ENCODE data around the gene LMAN2L.

Gene LMAN2L

DNA sequence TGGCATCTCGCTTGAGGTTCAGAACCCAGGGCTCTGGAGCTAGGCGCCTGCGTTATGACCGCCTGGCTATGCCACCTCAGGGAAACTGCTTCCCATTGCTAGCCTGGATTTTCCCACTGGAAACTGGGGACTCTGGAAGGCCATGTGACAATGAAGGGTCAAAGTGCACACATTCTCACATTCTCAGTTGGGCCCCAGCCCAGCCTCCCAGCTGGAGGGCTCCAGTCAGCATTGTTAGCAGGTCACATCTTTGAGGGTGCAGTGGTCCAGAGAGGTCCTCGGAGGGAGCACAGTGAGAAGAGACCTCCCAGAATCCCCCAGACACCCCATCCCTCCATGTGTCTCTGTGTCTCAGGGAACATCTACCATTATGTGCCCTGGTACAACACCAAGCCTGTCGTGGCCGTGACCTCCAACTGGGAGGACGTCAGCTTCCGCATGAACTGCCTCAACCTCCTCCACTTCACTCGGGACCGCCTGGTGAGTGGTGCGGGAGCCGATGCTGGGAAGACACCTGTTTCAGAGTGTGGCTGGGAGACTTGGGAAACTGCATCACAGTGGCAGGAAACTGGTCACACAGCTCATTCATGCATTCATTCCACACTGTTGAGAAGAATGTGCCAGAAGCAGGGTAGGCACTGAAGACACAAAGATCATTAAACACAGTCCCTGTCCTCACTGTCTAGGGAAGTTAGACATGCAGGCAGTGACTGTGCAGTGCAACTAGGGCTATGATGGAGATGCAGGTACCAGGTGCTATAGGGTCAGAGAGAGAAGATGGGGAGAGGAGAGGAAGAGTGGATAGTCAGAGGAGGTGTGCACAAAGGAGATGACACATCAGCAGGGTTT is 55.7 kb downstream of the LMAN2L start:
- H3K27me3 ChIP-seq (ENCODE audit: control insufficient read depth, insufficient read depth, low read length) = no peaks in the 10 kb centered on the region
- TF ChIP-seq, protein P1, sequence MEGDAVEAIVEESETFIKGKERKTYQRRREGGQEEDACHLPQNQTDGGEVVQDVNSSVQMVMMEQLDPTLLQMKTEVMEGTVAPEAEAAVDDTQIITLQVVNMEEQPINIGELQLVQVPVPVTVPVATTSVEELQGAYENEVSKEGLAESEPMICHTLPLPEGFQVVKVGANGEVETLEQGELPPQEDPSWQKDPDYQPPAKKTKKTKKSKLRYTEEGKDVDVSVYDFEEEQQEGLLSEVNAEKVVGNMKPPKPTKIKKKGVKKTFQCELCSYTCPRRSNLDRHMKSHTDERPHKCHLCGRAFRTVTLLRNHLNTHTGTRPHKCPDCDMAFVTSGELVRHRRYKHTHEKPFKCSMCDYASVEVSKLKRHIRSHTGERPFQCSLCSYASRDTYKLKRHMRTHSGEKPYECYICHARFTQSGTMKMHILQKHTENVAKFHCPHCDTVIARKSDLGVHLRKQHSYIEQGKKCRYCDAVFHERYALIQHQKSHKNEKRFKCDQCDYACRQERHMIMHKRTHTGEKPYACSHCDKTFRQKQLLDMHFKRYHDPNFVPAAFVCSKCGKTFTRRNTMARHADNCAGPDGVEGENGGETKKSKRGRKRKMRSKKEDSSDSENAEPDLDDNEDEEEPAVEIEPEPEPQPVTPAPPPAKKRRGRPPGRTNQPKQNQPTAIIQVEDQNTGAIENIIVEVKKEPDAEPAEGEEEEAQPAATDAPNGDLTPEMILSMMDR (IDR thresholded peaks at IDR 0.05) = no peak
- H3K9ac ChIP-seq = no peak overlapping the region
- H3K36me3 ChIP-seq (ENCODE audit: control insufficient read depth, insufficient read depth, low read length) = no peaks in the 10 kb centered on the region
- H3K27ac ChIP-seq = no peak overlapping the region
- peaks cover 7% of the 10 kb centered on the region for H3K4me1 ChIP-seq
- no peak overlapping the region for H3K4me3 ChIP-seq (ENCODE audit: low read depth, low read length)
- H3K9me3 ChIP-seq (ENCODE audit: control insufficient read depth, low read length) = no peaks in the 10 kb centered on the region
- H3K4me2 ChIP-seq (ENCODE audit: low read length) = no peak overlapping the region
- no peak overlapping the region for H2AFZ ChIP-seq
- H3K79me2 ChIP-seq = no peaks in the 10 kb centered on the region

DNA sequence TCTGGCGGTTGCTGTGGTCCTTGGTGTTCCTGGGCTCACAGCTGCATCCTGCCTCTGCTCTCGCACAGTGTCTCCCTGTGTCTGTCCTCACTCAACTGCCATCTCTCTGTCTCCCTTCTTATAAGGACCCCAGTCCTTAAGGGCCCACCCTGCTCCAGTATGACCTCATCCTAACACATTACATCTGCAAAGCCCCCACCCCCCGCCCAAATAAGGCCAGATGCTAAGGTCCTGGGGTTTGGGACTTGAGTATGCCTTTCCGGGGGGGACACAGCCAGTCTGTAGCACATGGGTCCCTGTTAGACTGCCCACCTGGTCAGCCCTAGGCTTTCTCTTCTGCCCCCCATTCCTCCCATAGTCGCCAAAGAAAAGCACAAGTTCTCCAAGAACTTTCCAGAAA is 56.6 kb downstream of the LMAN2L start:
- TF ChIP-seq, protein P1 (IDR thresholded peaks at IDR 0.05) = no peak
- Histone ChIP-seq H3K4me3 (ENCODE audit: low read depth, low read length) (no peak overlapping the region), H3K36me3 (ENCODE audit: control insufficient read depth, insufficient read depth, low read length) (no peaks in the 10 kb centered on the region), H3K27ac (no peak overlapping the region), H2AFZ (no peak overlapping the region), H3K4me1 (peaks cover 7% of the 10 kb centered on the region), H3K79me2 (no peaks in the 10 kb centered on the region), H3K4me2 (ENCODE audit: low read length) (no peak overlapping the region), H3K9me3 (ENCODE audit: control insufficient read depth, low read length) (no peaks in the 10 kb centered on the region), H3K27me3 (ENCODE audit: control insufficient read depth, insufficient read depth, low read length) (no peaks in the 10 kb centered on the region), H3K9ac (no peak overlapping the region)

DNA sequence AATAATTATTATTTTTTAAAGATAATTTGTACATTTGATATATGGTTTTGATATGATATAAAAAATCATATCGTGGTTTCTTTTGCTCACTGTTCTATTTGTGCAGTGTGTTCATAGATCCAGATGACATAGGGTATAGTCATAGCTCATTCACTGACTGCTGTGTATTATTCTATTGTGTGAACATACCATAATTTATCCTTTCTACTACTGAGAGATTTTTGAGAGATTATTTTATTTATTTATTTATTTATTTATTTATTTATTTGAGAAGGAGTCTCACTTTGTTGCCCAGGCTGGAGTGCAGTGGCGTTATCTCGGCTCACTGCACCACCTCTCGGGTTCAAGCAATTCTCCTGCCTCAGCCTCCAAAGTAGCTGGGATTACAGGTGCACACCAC is 58.3 kb downstream of the LMAN2L start:
- Histone ChIP-seq H3K4me3 (ENCODE audit: low read depth, low read length) (no peak overlapping the region), H3K36me3 (ENCODE audit: control insufficient read depth, insufficient read depth, low read length) (no peaks in the 10 kb centered on the region), H3K9me3 (ENCODE audit: control insufficient read depth, low read length) (no peaks in the 10 kb centered on the region), H3K9ac (no peak overlapping the region), H3K4me1 (peaks cover 7% of the 10 kb centered on the region), H3K4me2 (ENCODE audit: low read length) (no peak overlapping the region), H3K79me2 (no peaks in the 10 kb centered on the region), H3K27ac (no peak overlapping the region), H3K27me3 (ENCODE audit: control insufficient read depth, insufficient read depth, low read length) (no peaks in the 10 kb centered on the region), H2AFZ (no peak overlapping the region)
- TF ChIP-seq, protein P1 (IDR thresholded peaks at IDR 0.05) = no peak

DNA sequence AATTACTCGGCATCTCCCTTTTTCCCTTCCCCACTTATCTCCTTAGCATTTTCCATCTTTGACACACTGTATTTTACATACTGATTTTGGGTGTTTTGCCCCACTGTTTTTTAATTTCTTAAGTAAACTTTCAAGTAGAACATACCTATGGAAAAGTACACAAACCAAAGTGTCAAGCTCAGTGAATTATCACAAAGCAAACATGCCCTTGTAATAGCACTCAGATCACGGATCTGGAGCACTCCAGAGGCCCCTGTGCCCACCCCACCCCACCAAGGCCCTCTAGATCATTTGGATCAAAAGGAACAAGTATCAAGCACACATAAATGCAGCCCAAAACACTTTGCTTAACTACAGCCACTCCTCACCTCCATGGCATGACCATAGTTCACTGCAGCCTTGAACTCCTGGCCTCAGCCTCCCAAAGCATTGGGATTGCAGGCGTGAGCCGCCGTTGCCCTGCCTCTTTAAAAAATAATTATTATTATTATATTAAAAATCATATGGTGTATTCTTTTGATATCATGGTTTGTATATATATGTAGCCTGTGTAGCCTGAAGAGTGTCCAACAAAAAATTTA is 59.2 kb downstream of the LMAN2L start:
- no peaks in the 10 kb centered on the region for H3K36me3 ChIP-seq (ENCODE audit: control insufficient read depth, insufficient read depth, low read length)
- no peak overlapping the region for H3K4me3 ChIP-seq (ENCODE audit: low read depth, low read length)
- peaks cover 7% of the 10 kb centered on the region for H3K4me1 ChIP-seq
- H3K27me3 ChIP-seq (ENCODE audit: control insufficient read depth, insufficient read depth, low read length) = no peaks in the 10 kb centered on the region
- TF ChIP-seq, protein P1 (IDR thresholded peaks at IDR 0.05) = no peak
- H3K9me3 ChIP-seq (ENCODE audit: control insufficient read depth, low read length) = no peaks in the 10 kb centered on the region
- no peak overlapping the region for H3K27ac ChIP-seq
- no peaks in the 10 kb centered on the region for H3K79me2 ChIP-seq
- no peak overlapping the region for H3K9ac ChIP-seq
- H2AFZ ChIP-seq = no peak overlapping the region
- no peak overlapping the region for H3K4me2 ChIP-seq (ENCODE audit: low read length)

Data from parathyroid adenoma (tissue), 2 donors.